Thyroid gland (tissue), 4 donors: ENCODE results near the gene OSBPL1A. TPM values are rescaled to one million over a fixed set of nuclear protein-coding genes. Genes with fewer than 3 reads are reported as not detected.

ENCODE experiments used
- DNase-seq, 2 donors: peaks; one replicate each; pipeline ENCODE4 v3.0.0-alpha.2; 2019
- H3K27ac ChIP-seq, 3 donors: fragments of 200-600 bp; sonication (generic); 1 replicate in 2 of 3; 2 replicates in 1 of 3; pipeline ENCODE4 v1.5.1; 2016 to 2019; ENCODE audit warnings: mild to moderate bottlenecking in 1 of 3, moderate library complexity in 1 of 3
- H3K27me3 ChIP-seq: fragments of 200-600 bp; sonication (generic); one replicate; pipeline ENCODE4 v1.5.1; 2019
- H3K36me3 ChIP-seq, 2 donors: fragments of 200-600 bp; sonication (generic); one replicate each; pipeline ENCODE4 v1.5.1; 2016 to 2019
- H3K4me1 ChIP-seq, 2 donors: fragments of 200-600 bp; sonication (generic); one replicate each; pipeline ENCODE4 v1.5.1; 2017 to 2019
- H3K4me3 ChIP-seq, 3 donors: fragments of 200-600 bp; sonication (generic); replicated peaks in 1 of 3; 1 replicate in 2 of 3; 2 replicates in 1 of 3; pipeline ENCODE4 v1.5.1; 2016; ENCODE audit warnings: mild to moderate bottlenecking in 1 of 3
- H3K9me3 ChIP-seq: fragments of 200-600 bp; sonication (generic); one replicate; pipeline ENCODE4 v1.5.1; 2017
- POLR2A ChIP-seq, 2 donors: fragments of 450-650 bp; IDR thresholded peaks; one replicate each; pipeline ENCODE4 v1.6.1; 2017; ENCODE audit warnings: antibody characterized with exemption in 2 of 2, mild to moderate bottlenecking in 2 of 2, moderate library complexity in 1 of 2
- WGBS, 2 donors: methylation state at CpG; one replicate each; pipeline ENCODE4 v1.1.5; 2017; 5-methylcytosine and 5-hydroxymethylcytosine counted together
- intact Hi-C: fragments of 100-400 bp; cut with DNase I; formaldehyde crosslinking; loops from one replicate; pipeline ENCODE4 v1.15.1; 2023
- total RNA-seq, 4 donors: library from RNA; depleted of rRNA; stranded (reverse); fragments of >200 nt; gene quantifications; one replicate each; pipeline ENCODE4 v1.2.3, GENCODE V29; 2016
- TF ChIP-seq, protein P1 (sequence below), 6 experiments: fragments of 200-600 bp in 3 of 6; fragments of 450-650 bp in 3 of 6; sonication (generic) in 3 of 6; IDR thresholded peaks; one replicate each; pipeline ENCODE4 v1.5.1; 2016 to 2019; ENCODE audit warnings: antibody characterized with exemption in 6 of 6, mild to moderate bottlenecking in 2 of 6, inconsistent platforms in 1 of 6, moderate library complexity in 1 of 6

OSBPL1A gene
- total RNA-seq, 4 donors from 2014 or later: 47.0 to 57.4 (median 48.2) TPM

DNA sequence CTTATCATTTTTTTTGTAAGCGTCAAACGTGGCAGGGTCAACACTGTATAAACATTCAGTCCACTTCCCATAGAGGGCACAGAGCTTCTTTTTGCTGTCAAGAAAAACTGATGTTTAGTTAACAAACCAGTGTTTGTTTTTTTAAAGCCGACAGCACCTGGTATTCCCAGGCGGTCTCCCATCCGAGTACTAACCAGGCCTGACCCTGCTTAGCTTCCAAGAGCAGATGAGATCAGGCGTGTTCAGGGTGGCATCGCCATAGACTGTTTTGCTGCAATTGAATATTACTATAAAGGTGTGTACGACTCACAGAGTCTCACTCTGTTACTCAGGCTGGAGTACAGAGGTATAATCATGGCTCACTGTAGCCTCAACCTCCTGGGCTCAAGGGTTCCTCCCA, 227.3 kb downstream of the OSBPL1A start:
- TF ChIP-seq POLR2A (IDR thresholded peaks at IDR 0.05): no peak
- TF ChIP-seq, protein P1, sequence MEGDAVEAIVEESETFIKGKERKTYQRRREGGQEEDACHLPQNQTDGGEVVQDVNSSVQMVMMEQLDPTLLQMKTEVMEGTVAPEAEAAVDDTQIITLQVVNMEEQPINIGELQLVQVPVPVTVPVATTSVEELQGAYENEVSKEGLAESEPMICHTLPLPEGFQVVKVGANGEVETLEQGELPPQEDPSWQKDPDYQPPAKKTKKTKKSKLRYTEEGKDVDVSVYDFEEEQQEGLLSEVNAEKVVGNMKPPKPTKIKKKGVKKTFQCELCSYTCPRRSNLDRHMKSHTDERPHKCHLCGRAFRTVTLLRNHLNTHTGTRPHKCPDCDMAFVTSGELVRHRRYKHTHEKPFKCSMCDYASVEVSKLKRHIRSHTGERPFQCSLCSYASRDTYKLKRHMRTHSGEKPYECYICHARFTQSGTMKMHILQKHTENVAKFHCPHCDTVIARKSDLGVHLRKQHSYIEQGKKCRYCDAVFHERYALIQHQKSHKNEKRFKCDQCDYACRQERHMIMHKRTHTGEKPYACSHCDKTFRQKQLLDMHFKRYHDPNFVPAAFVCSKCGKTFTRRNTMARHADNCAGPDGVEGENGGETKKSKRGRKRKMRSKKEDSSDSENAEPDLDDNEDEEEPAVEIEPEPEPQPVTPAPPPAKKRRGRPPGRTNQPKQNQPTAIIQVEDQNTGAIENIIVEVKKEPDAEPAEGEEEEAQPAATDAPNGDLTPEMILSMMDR (IDR thresholded peaks at IDR 0.05): no peak
- no peak for DNase-seq
- H3K9me3 ChIP-seq: no peaks in the 10 kb centered on the region
- intact Hi-C loops: no loop called here
- WGBS, 2 donors: 80 to 82% methylated on average over 8 of the region's 8 CpGs
- H3K36me3 ChIP-seq: peaks cover 16% of the 10 kb centered on the region in 2 donors
- no peak overlapping the region for H3K27ac ChIP-seq
- H3K27me3 ChIP-seq: no peaks in the 10 kb centered on the region
- no peak overlapping the region for H3K4me3 ChIP-seq
- H3K4me1 ChIP-seq: no peaks in the 10 kb centered on the region

DNA sequence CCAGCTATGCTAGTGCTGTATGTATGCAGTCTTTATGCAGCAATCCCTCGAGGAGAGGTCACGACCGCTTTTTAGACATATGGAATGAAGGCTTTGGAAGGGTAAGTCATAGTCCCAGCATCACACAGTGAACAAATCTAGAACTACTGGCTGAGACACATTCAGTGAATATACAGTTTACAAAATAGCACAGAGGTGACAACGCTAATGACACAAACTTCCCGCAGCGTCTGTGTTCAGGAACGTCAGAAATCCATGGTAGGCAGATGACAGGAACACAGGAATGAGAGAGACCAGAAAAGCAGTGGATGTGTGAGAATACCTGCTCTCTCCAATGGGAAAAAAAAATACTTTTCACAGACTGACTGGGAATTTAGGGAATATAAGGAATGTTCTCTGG, 229.1 kb downstream of the OSBPL1A start:
- Histone ChIP-seq H3K36me3 (peaks cover 16 to 24% of the 10 kb centered on the region in 2 donors), H3K4me1 (no peaks in the 10 kb centered on the region), H3K27me3 (no peaks in the 10 kb centered on the region), H3K4me3 (no peak overlapping the region), H3K27ac (no peak overlapping the region), H3K9me3 (no peaks in the 10 kb centered on the region)
- intact Hi-C loops: no loop called here
- 87 to 88% methylated on average over 7 of the region's 7 CpGs for WGBS, 2 donors
- no peak for TF ChIP-seq POLR2A (IDR thresholded peaks at IDR 0.05)
- TF ChIP-seq, protein P1 (IDR thresholded peaks at IDR 0.05): no peak
- DNase-seq: no peak

DNA sequence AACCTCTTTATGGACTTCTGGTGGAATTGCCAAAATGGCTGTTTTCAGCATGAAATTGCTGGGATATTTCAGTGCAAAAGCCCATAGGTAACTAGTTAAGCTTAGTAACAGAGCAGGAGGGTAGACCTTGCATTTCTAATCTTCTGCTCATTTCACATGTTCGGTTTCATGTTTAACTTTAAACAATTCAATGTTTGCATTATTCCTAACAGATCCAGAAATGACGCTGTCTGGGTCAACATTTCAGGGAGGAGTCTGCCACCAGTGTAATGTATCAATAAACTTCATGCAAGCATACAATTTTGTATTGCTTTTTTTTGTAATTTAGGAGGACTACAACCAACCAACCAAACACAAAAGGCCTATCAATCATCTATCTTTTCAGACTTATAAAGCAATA, 236.3 kb downstream of the OSBPL1A start:
- Histone ChIP-seq H3K4me1 (no peaks in the 10 kb centered on the region), H3K4me3 (no peak overlapping the region), H3K27me3 (no peaks in the 10 kb centered on the region), H3K36me3 (peaks cover 15 to 25% of the 10 kb centered on the region in 2 donors), H3K9me3 (no peaks in the 10 kb centered on the region), H3K27ac (no peak overlapping the region)
- no peak for TF ChIP-seq POLR2A (IDR thresholded peaks at IDR 0.05)
- TF ChIP-seq, protein P1 (IDR thresholded peaks at IDR 0.05): no peak
- WGBS, 2 donors: 94 to 95% methylated on average over 2 of the region's 2 CpGs
- no peak for DNase-seq
- intact Hi-C loops: no loop called here

DNA sequence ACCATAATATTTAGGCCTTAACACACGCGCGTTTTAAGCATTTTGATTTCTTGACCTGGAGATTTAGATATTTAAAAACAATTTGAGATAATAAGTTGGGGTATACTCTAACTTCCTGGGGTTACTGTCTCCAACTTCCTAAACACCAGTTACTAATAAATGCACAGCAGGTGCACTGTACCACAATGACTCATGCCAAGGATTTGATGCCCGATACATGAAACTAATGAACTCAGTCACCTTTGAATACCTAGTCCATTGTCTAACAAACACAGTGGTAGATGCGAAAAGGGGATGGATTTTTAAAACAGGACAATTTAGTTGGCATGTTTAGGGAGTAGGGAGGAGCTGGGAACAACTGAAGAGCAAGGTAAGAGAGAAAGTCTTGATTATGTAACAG, 237.5 kb downstream of the OSBPL1A start:
- Histone ChIP-seq H3K36me3 (peaks cover 7 to 14% of the 10 kb centered on the region in 2 donors), H3K4me3 (no peak overlapping the region), H3K9me3 (no peaks in the 10 kb centered on the region), H3K27ac (no peak overlapping the region), H3K4me1 (no peaks in the 10 kb centered on the region), H3K27me3 (no peaks in the 10 kb centered on the region)
- TF ChIP-seq, protein P1 (IDR thresholded peaks at IDR 0.05): no peak
- TF ChIP-seq POLR2A (IDR thresholded peaks at IDR 0.05): no peak
- WGBS, 2 donors: 96% methylated on average over 5 of the region's 5 CpGs
- no peak for DNase-seq
- intact Hi-C loops: no loop called here

DNA sequence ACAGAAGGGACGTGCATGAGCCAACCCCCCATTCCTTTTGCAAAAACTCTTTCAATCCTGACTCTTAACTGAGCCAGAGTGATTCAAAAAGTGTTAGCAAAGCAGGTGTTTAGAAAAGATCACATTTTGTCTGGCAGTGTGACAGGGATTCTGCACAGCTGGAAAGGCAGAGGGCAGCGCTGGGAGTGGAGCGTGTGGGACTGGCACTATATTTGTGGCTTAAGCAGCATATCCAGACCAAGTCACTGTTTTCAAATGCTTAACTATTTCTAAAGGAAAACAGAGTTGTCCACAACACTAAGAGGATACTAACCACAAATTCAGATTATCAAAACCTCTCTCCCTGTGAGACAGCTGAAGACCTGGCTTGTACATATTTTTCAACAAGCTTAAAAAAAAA, 239.8 kb downstream of the OSBPL1A start:
- H3K27me3 ChIP-seq: no peaks in the 10 kb centered on the region
- no peak overlapping the region for H3K4me3 ChIP-seq
- TF ChIP-seq, protein P1 (IDR thresholded peaks at IDR 0.05): no peak
- TF ChIP-seq POLR2A (IDR thresholded peaks at IDR 0.05): no peak
- DNase-seq: no peak
- peaks cover 7 to 8% of the 10 kb centered on the region in 2 donors for H3K36me3 ChIP-seq
- no peaks in the 10 kb centered on the region for H3K9me3 ChIP-seq
- 95 to 100% methylated on average over 3 of the region's 3 CpGs for WGBS, 2 donors
- intact Hi-C loops: no loop called here
- no peaks in the 10 kb centered on the region for H3K4me1 ChIP-seq
- no peak overlapping the region for H3K27ac ChIP-seq
